ENCODE data around the gene ACAD8.
"Not testable (repeated sequence)": the region's sequence is repeated elsewhere in the genome, so short reads cannot be mapped to it uniquely, and the experiment has no call there.

ACAD8 gene

GRCh38 chr11:134266841-134267251 is 13.5 kb downstream of the ACAD8 start:
- no peak for DNase-seq

- DNase-seq = no peak
Measured at GRCh38 chr11:134267461-134267860, 14.1 kb downstream of the ACAD8 start.

- no peak for DNase-seq
Measured at GRCh38 chr11:134267966-134268365, 14.6 kb downstream of the ACAD8 start.

GRCh38 chr11:134270250-134270714 is 16.9 kb downstream of the ACAD8 start:
- no peak for DNase-seq

- no peak for DNase-seq
Measured at GRCh38 chr11:134271978-134272377, 18.6 kb downstream of the ACAD8 start.

GRCh38 chr11:134272381-134273316 is 19.3 kb downstream of the ACAD8 start:
- no peak for DNase-seq

- DNase-seq = no peak
Measured at GRCh38 chr11:134273317-134273712, 19.9 kb downstream of the ACAD8 start.

- no peak for DNase-seq
Measured at GRCh38 chr11:134275188-134275533, 21.8 kb downstream of the ACAD8 start.

GRCh38 chr11:134275534-134276395 is 22.4 kb downstream of the ACAD8 start, which contains the start of gene GLB1L3:
Gene GLB1L3 (plus strand): TSS chr11:134276379. CDS start chr11:134276741, 362 bp downstream.
- peak in 44 of 58 donors; percentile 13 to 83 (median 50) for DNase-seq

GRCh38 chr11:134276396-134277182 is 23.2 kb downstream of the ACAD8 start:
- DNase-seq = peak in 6 of 58 donors; percentile 24 to 70 (median 39)

GRCh38 chr11:134277183-134278001 is 24.0 kb downstream of the ACAD8 start:
- DNase-seq = peak in 2 of 58 donors; percentile 24 to 32

GRCh38 chr11:134278356-134278755 is 25.0 kb downstream of the ACAD8 start:
- no peak for DNase-seq

GRCh38 chr11:134281635-134282034 is 28.3 kb downstream of the ACAD8 start:
- not testable (repeated sequence) for DNase-seq

- DNase-seq = no peak
Measured at GRCh38 chr11:134282121-134283045, 29.0 kb downstream of the ACAD8 start.

GRCh38 chr11:134283461-134284230 is 30.3 kb downstream of the ACAD8 start:
- DNase-seq = no peak

GRCh38 chr11:134284349-134284748 is 31.0 kb downstream of the ACAD8 start:
- DNase-seq = not testable (repeated sequence)

- DNase-seq = no peak
Measured at GRCh38 chr11:134287561-134287960, 34.2 kb downstream of the ACAD8 start.

GRCh38 chr11:134288486-134288885 is 35.1 kb downstream of the ACAD8 start:
- no peak for DNase-seq
